ENCODE results near the gene DNAJB8. TPM values are rescaled to one million over a fixed set of nuclear protein-coding genes. Genes with fewer than 3 reads are reported as not detected.
A peak's percentile ranks its signal among the peaks of the same experiment; 100 is the strongest.

The DNAJB8 gene
- total RNA-seq, 1 experiment from 2014 or later: not detected

DNA sequence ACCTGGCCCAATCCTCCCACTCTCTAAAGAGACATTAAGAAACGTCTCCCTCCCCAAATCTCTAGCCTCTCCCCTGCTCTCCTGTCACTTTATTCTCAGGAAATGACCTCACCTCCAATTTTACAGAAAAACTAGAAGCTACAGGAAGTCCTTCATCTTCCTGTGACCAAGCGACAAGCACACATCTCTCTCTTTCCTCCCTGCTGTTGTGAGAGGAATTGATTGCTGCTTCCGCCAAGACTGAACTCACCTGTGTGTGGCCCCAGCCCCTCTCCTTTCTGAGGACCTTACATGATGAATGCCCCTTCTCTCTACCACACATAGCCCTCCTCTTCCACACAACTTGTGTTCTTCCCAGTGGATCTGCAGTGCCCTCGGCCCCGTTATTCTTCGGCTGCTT is 18.2 kb downstream of the DNAJB8 start:
- H3K9me3 ChIP-seq: no peaks in the 10 kb centered on the region
- H3K4me3 ChIP-seq: no peak overlapping the region
- H3K36me3 ChIP-seq: no peaks in the 10 kb centered on the region
- H3K27me3 ChIP-seq: no peaks in the 10 kb centered on the region
- no peak for DNase-seq

DNA sequence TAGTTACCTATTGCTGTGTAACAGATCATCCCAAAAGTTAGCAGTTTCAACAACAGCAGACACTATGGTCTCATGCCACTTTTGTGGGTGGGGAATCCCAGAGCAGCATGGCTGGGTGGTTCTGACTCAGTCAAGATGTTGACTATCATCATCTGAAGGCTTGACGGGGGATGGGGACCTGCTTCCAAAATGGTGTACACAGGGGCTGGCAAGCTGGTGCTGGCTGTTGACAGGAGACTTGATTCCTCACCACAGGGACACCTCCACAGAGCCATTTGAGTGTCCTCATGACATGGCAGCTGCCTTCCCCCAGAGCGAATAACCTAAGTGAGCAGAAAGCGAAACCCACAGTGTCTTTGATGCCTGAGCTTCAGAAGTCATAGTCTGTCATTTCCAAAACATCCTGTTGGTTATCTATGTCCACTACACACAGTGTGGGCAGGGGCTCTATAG is 19.1 kb downstream of the DNAJB8 start:
- no peaks in the 10 kb centered on the region for H3K36me3 ChIP-seq
- H3K9me3 ChIP-seq: no peaks in the 10 kb centered on the region
- H3K27me3 ChIP-seq: no peaks in the 10 kb centered on the region
- no peak for DNase-seq
- H3K4me3 ChIP-seq: no peak overlapping the region

DNA sequence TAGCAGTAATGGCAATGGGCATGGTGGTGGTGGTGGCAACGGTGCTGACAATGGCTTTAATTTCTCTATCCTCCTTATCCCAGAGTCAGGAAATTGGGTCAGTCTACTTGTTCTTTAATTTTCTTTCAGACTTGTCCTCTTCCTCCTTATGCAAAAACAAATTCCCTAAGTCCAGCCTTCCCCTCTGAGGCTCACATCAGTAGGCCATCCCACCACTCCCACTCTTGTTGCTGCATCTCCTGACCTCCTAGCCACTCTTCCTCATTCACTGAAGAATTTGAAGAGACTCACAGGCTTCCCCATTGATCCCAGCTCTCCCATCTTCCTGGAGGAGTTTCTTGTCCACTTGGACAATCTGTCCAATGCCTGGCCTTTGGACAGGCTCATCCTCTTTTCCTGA is 19.9 kb downstream of the DNAJB8 start:
- DNase-seq: no peak
- H3K9me3 ChIP-seq: no peaks in the 10 kb centered on the region
- no peaks in the 10 kb centered on the region for H3K36me3 ChIP-seq
- H3K27me3 ChIP-seq: no peaks in the 10 kb centered on the region
- no peak overlapping the region for H3K4me3 ChIP-seq

DNA sequence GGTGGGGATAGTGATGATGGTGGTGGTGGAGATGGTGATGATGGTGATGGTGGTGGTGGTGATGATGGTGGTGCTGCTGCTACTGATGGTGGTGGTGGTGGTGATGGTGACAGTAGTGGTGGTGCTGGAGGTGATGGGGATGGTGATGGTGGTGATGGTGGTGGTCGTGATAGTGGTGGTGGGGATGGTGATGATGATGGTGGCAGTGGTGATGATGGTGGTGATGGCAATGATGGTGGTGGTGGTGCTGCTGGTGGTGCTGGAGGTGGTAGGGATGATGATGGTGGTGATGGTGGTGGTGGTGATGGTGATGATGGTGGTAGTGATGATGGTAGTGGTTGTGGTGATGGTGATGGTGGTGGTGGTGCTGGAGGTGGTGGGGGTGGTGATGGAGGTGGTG is 21.3 kb downstream of the DNAJB8 start:
- H3K27me3 ChIP-seq: no peaks in the 10 kb centered on the region
- no peak for DNase-seq

DNA sequence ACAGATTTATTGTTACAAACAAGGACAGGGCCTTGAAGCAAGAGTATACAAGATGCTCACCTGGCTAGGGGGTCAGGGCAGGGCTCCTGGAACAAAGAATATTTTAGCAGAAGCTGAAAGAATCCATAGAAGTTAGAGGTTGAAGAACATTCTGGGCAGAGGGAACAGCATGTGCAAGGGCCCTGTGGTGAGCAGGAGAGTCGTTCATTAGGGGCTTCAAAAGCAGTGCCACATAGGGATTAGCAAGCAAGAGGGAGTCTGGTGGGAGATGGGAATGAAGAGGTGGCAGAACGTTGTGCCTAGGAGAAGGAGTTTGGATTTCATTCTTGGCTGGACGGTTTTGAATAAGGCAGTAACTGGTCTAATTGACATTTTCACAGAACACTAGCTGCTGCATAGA is 22.9 kb downstream of the DNAJB8 start:
- Histone ChIP-seq H3K9me3 (no peaks in the 10 kb centered on the region), H3K27me3 (no peaks in the 10 kb centered on the region), H3K36me3 (no peaks in the 10 kb centered on the region), H3K4me3 (no peak overlapping the region)
- DNase-seq: no peak

More for the DNA sequence above, 21.3 kb downstream of the DNAJB8 start:
- no peak overlapping the region for H3K4me3 ChIP-seq
- H3K36me3 ChIP-seq: no peaks in the 10 kb centered on the region
- no peaks in the 10 kb centered on the region for H3K9me3 ChIP-seq

DNA sequence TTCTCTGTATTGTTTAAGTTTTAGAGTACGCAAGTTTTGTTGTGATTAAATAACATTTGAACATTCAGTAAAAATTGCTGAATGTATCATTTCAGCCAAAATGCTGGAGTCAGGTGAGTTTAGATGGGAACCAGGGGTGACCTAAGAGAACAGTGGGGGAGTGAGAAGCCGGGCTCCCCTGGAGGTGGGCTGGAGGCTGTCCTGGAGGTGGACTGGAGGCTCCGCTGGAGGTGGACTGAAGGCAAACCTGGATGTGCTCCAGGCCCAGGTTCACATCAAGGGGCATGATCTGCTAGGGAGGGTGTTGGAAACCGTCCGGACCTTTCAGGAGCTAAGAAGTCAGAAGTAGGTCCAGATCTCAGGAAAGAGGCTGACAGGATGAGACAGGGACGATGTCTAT is 23.7 kb downstream of the DNAJB8 start:
- no peak for DNase-seq
- H3K4me3 ChIP-seq: no peak overlapping the region
- no peaks in the 10 kb centered on the region for H3K9me3 ChIP-seq
- H3K36me3 ChIP-seq: no peaks in the 10 kb centered on the region
- H3K27me3 ChIP-seq: no peaks in the 10 kb centered on the region

DNA sequence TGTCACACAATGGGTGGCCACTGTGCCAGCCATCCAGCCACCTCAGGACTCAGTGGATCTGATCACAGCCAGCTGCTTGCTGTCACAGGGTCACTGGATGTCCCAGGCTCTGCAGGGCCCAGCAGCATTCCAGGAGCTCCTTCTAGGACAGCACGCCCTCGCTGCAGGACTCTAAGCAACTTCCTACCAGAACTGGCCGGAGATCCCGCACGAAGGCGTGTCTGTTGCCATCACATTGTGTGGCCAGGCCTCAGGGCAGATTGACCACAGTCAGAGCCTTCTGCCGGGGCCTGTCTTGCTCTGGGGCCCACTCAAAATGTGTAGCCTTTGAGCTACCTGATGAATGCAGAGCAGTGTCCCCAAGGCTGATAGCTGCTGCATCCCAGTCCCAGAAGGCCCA is 24.6 kb downstream of the DNAJB8 start:
- H3K9me3 ChIP-seq: no peaks in the 10 kb centered on the region
- DNase-seq: no peak
- no peaks in the 10 kb centered on the region for H3K36me3 ChIP-seq
- no peaks in the 10 kb centered on the region for H3K27me3 ChIP-seq
- H3K4me3 ChIP-seq: no peak overlapping the region

DNA sequence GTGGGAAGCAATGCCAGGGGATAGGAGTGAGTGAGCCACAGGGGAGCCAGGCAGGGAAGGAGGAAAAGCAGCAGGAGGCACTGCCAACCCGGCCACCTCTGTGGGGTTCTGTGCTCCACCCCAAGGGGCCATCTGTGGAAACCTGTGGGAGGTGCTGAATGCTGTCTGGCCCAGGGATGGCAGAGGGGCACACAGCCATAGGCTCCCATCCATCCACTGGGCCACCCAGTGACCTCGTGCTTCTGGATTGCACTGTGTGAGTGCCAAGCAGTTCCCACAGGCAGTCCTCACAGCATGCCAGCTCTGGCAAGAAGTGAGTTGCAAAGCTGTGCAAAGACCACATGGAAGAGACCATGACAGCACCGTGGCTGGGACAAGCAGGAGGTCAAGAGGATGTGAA is 27.5 kb downstream of the DNAJB8 start:
- Histone ChIP-seq H3K27me3 (no peaks in the 10 kb centered on the region), H3K4me3 (no peak overlapping the region), H3K36me3 (no peaks in the 10 kb centered on the region), H3K9me3 (peaks cover 4% of the 10 kb centered on the region; the same call in 1 of the 2 replicates)
- DNase-seq: peak; percentile 82

DNA sequence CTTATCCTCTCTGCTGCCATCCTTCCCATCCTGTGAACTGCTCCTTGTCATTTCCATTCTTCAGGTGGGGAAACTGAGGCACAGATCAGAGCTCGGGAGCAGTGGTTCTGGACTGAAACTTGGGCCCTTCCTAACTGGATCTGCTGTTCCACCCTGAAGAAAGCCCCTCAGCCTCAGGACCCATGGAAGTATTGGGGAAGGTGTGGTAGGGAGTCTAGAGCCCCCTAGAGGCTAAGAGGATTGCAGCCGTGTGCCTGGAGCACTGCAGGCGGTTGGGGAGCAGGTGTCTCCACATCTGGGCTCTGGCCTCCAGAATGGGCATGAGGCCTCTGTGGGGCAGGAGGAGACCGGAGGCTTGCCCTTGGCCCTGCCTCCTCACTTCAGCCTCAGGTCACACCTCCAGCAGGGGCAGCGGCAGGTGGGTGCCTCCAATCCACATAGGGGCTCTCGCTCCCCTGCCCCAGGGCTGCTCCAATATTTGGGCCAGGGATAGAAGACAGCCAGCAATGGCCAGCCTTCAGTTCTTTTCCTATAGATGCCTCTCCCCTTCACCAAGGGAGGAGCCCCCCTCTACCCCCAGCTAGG is 28.1 kb downstream of the DNAJB8 start:
- H3K36me3 ChIP-seq: no peaks in the 10 kb centered on the region
- no peak for DNase-seq
- no peak overlapping the region for H3K4me3 ChIP-seq
- no peaks in the 10 kb centered on the region for H3K27me3 ChIP-seq
- H3K9me3 ChIP-seq: peaks cover 4% of the 10 kb centered on the region; the same call in 1 of the 2 replicates

DNA sequence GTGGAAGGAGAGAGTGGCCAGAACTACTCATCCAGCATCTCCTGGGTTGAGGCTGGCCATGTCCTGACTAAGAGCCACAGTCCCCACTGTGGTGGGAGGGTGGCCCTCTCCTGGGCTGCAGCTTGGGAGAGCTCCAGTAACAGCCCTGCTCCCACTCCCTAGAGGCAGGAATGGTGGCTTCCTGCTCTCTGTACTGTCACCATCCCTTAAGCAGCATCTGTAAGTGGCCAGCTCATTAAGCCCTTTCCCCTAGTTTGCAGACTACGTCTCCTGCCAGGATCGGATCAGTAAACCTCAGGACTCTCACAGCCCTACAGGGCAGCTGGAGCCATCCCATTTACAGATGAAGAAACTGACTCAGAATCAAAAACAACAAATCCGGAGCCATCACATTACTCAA is 30.5 kb downstream of the DNAJB8 start:
- H3K27me3 ChIP-seq: no peaks in the 10 kb centered on the region
- peaks cover 4% of the 10 kb centered on the region; the same call in 1 of the 2 replicates for H3K9me3 ChIP-seq
- DNase-seq: peak; percentile 71
- no peak overlapping the region for H3K4me3 ChIP-seq
- H3K36me3 ChIP-seq: no peaks in the 10 kb centered on the region

DNA sequence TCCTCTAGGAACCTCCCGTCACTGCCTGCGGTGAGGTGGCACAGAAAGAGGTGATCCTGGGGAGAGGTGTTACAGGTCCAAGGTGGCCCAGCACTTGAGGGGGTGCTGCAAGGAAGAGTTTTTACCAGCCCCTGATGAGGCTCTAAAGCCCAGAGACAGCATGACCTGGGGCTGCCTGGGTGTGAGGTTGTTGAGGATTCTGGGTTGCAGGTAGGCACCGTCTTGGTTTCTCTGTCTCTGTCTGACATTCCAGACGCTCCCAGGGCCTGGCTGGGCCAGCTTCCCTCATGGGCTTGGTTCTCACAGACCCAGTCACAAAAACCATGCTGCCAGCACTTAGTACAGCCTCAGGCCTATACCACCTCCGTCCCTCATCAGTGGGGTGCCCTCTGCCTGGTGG is 31.1 kb downstream of the DNAJB8 start:
- Histone ChIP-seq H3K27me3 (no peaks in the 10 kb centered on the region), H3K9me3 (peaks cover 4% of the 10 kb centered on the region; the same call in 1 of the 2 replicates), H3K4me3 (no peak overlapping the region), H3K36me3 (no peaks in the 10 kb centered on the region)
- no peak for DNase-seq

DNA sequence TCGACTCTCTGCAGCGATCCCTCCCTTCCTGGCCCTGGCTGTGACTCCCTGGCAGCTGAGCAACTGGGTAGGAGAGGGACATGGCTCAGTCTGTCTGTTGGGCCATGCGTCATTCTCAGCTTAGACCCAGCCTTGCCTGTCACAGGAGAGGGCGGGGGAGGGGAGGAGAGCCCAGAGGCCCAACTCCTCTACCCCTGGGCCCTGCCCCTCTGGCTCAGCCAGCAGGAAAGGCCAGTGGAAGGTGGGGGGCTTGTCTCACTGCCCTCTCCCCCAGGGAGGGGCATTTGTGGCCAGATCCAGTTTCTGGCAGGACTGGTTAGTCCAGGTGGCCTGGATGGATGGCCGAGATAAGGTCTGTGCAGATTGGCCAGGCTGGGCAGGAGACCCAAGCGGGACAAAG is 31.6 kb downstream of the DNAJB8 start:
- no peak for DNase-seq
- Histone ChIP-seq H3K36me3 (no peaks in the 10 kb centered on the region), H3K9me3 (peaks cover 4% of the 10 kb centered on the region; the same call in 1 of the 2 replicates), H3K27me3 (no peaks in the 10 kb centered on the region), H3K4me3 (no peak overlapping the region)

DNA sequence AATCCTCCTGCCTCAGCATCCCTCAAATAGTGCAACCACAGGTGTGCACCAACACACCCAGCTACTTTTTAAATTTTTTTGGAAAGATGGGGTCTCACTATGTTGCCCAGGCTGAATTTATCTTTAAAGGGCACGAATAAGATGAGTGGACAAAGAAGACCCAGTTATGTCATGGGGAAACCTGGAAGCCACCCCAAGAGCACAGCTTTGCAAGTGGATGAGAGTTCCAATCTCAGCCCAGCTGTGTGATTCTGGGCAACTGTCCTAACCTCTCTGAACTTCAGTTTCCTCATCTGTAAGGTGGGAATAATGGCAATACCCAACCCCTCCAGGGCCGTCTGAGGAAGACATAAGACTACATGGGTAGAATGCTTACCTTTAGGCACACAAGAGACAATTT is 32.2 kb downstream of the DNAJB8 start:
- no peak for DNase-seq
- H3K36me3 ChIP-seq: no peaks in the 10 kb centered on the region
- H3K9me3 ChIP-seq: peaks cover 4% of the 10 kb centered on the region; the same call in 1 of the 2 replicates
- H3K27me3 ChIP-seq: no peaks in the 10 kb centered on the region
- H3K4me3 ChIP-seq: no peak overlapping the region

DNA sequence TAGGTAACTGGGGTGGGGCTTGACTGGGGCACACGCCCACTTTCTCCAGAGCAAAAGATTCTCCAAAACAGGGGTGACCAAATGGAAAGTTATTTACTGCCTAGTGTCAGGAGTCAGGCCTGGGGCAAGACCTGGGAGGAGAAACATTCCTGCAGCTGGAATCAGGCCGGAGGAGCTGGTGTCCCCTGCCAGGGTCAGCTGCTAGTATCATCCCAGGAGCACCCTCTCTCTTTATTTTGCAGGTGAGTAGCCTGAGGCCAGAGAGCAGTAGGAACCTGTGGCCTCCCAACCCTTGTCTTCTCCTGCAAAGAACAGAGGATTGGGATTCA is 32.9 kb downstream of the DNAJB8 start:
- no peak overlapping the region for H3K4me3 ChIP-seq
- DNase-seq: no peak

DNA sequence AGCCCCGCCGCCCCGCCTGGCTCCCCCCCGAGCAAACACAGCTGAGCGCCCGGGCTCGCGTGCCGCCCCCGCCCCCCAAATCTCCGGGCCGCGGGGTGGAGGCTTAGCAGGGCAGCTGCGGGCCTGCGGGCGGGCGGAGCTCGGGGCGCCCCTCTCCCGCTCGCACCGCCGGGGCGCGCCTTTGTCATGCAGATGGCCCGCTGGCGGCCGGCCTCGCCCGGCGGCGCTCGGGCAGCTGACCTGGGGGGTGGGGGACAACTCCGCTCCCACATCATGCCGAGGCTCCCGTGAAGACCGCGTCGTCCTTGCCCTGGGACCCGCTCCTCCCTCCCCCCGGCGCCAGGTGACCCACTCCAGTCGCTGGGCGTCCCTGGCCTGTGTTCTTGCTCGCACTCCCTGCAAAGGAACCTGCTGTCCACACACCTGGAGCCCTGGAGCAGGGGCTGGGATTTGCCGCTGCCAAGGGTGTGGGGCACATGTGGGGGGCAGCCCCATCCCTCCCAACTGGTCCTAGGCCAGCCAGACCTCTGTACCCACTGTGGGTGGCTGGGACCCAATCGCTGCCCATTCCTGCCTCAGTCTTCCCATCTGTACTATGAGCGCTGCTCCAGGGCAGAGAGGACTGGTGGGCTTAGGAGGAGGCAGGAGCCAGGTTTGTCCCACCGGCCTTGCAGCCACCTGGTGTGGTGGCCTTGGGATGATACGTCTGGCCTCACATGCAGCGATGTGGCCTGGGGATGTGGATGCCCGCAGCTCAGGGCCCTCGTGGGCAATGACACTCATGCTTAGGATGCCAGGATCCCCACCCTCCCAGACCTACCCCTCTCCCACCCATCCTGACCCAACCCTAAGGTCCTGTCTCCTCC is 33.5 kb downstream of the DNAJB8 start:
- no peaks in the 10 kb centered on the region for H3K27me3 ChIP-seq
- H3K9me3 ChIP-seq: peaks cover 4% of the 10 kb centered on the region; the same call in 1 of the 2 replicates
- no peaks in the 10 kb centered on the region for H3K36me3 ChIP-seq
- no peak for DNase-seq
- H3K4me3 ChIP-seq: no peak overlapping the region

More for the DNA sequence above, 32.9 kb downstream of the DNAJB8 start:
- Histone ChIP-seq H3K27me3 (no peaks in the 10 kb centered on the region), H3K9me3 (peaks cover 4% of the 10 kb centered on the region; the same call in 1 of the 2 replicates), H3K36me3 (no peaks in the 10 kb centered on the region)

DNA sequence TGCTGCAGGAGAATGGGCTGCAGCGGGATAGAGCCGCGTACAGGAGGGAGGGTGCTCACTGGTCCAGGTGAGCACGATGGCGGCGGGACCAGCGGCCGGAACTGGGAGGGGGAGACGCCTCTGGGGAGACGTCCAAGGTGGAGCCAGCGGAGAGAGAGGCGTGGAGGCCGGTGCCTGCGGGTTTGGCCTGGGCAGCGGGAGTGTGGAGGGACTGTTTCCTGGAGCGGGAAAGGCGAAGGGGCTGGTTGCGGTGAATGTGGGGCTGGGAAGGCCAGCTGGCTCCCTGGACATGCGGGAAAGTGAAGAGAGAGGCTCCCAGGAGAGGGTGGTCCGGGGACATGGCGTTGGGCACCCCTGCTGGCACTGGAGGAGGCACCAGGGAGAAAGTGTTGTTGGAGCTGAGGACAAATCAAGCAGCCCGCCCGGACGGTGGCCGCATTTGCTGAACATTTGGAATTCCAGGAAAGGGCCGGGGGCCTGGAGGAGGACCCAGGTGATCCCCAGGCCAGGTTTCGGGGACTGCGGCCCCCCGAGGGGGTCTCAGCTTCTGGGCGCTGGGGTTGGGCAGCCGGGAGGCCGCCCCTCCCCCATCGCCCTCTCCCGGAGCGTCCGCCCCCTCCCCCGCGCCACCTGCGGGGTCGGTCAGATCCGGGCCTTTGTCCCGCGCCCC is 34.3 kb downstream of the DNAJB8 start:
- DNase-seq: no peak
- H3K27me3 ChIP-seq: no peaks in the 10 kb centered on the region
- H3K36me3 ChIP-seq: no peaks in the 10 kb centered on the region
- no peak overlapping the region for H3K4me3 ChIP-seq
- H3K9me3 ChIP-seq: peaks cover 4% of the 10 kb centered on the region; the same call in 1 of the 2 replicates

DNA sequence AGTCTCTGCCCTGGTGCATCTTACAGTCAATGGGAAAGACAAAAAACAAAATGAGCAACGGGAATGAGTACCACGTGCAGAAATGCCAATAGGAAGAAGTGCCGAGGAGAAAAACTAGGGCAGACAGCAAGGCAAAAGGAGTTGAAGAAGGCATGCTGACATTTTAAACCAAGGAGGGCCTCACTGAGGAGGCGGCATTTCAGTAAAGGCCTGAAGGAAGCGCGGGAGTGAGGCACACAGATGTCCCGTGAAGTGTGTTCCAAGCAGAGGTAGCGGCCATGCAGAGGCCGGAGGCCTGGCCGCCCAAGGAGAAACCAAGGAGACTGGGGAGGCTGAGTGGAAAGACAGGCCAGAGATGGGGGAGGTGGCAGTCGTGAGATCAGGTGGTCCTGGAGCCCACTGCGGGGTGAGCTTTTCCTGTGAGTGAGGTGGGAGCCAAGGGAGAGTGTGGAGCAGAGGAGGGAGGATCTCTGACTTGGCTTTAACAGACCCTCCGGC is 34.8 kb downstream of the DNAJB8 start:
- DNase-seq: no peak
- H3K9me3 ChIP-seq: peaks cover 4% of the 10 kb centered on the region; the same call in 1 of the 2 replicates
- H3K27me3 ChIP-seq: no peaks in the 10 kb centered on the region
- H3K4me3 ChIP-seq: no peak overlapping the region
- H3K36me3 ChIP-seq: no peaks in the 10 kb centered on the region

All from MG63 (cell line).